Activated T-helper 1 cell treated with anti-CD3 and anti-CD28 coated beads, Interleukin-12 subunit alpha, Interleukin-12 subunit beta, Interleukin-2, Interleukin-4 antibody, amounts not matched to agents 30 ng/mL and 10 ng/mL and 1 ng/mL, durations not matched to agents 14 hours and 24 hours and 36 hours (primary cell): ENCODE data around the gene ATXN7L3B. TPM values are rescaled to one million over a fixed set of nuclear protein-coding genes. Genes with fewer than 3 reads are reported as not detected.

Experiments
- DNase-seq: peaks from one replicate; pipeline ENCODE4 v3.0.0; 2021; ENCODE audit warnings: low spot score
- H3K27ac Mint-ChIP-seq: one replicate; pipeline ENCODE4 v1.8.0; 2021; ENCODE audit warnings: mild to moderate bottlenecking, mixed read lengths
- H3K27me3 Mint-ChIP-seq: one replicate; pipeline ENCODE4 v1.8.0; 2022; ENCODE audit warnings: mild to moderate bottlenecking, moderate library complexity, mixed read lengths; ENCODE audit not compliant: insufficient read depth
- H3K36me3 Mint-ChIP-seq: one replicate; pipeline ENCODE4 v1.8.0; 2021; ENCODE audit warnings: low read depth, mixed read lengths
- H3K4me1 Mint-ChIP-seq: one replicate; pipeline ENCODE4 v1.8.0; 2021; ENCODE audit warnings: low read depth, mixed read lengths
- H3K4me3 Mint-ChIP-seq: one replicate; pipeline ENCODE4 v1.8.0; 2021; ENCODE audit warnings: mild to moderate bottlenecking, moderate library complexity, mixed read lengths
- H3K9me3 Mint-ChIP-seq: one replicate; pipeline ENCODE4 v1.8.0; 2021; ENCODE audit warnings: mixed read lengths
- intact Hi-C: fragments of 100-400 bp; cut with micrococcal nuclease; formaldehyde crosslinking; loops from one replicate; pipeline ENCODE4 v1.15.1; 2024
- total RNA-seq: library from RNA; stranded (reverse); gene quantifications from 2 replicates; pipeline ENCODE4 v1.2.3, GENCODE V29; 2022

Gene ATXN7L3B
- total RNA-seq, 1 donor from 2014 or later = 25.4 TPM

DNA sequence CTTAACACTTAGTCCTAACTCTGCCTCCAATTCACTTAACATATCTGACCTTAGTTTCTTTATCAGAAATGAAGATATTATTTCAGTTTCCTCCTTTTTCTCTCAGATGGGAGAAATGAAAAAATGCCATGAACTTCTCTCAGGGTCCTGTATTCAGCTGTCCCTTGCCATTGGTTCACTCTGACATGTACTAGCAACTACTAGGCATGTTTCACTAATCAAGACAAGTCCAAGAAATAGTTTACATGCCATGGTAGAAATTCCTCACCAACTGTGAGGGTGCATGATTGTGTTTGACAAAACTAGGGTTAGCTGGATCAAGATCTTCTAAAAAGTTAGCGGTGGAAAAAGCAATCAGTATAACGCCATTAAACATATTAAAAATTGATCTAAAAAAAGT, 7.0 kb upstream of the ATXN7L3B start:
- Mint-ChIP-seq H3K4me3 (no peak overlapping the region), H3K27me3 (peaks cover 9% of the 10 kb centered on the region), H3K36me3 (no peaks in the 10 kb centered on the region), H3K4me1 (peaks cover 4% of the 10 kb centered on the region), H3K27ac (no peak overlapping the region), H3K9me3 (no peaks in the 10 kb centered on the region)
- intact Hi-C loops = no loop called here
- DNase-seq = no peak

DNA sequence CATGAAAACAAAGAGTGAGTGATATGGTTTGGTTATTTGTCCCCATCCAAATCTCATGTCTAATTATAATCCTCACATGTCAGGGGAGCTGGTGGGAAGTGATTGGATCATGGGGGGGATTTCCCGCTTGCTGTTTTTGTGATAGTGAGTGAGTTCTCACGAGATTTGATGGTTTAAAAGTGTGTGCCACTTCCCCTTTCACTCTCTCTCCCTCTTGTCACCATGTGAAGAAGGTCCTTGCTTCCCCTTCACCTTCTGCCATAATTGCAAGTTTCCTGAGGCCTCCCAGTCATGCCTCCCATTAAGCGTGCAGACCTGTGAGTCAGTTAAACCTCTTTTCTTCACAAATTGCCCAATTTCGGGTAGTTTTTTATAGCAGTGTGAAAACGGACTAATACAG, 2.1 kb upstream of the ATXN7L3B start:
- intact Hi-C loops = loop anchor here (5.0 kb wide), 4 partner anchors 123 to 1497 kb away; partner anchors contain the start of gene PHLDA1
- no peaks in the 10 kb centered on the region for H3K9me3 Mint-ChIP-seq
- DNase-seq = no peak

DNA sequence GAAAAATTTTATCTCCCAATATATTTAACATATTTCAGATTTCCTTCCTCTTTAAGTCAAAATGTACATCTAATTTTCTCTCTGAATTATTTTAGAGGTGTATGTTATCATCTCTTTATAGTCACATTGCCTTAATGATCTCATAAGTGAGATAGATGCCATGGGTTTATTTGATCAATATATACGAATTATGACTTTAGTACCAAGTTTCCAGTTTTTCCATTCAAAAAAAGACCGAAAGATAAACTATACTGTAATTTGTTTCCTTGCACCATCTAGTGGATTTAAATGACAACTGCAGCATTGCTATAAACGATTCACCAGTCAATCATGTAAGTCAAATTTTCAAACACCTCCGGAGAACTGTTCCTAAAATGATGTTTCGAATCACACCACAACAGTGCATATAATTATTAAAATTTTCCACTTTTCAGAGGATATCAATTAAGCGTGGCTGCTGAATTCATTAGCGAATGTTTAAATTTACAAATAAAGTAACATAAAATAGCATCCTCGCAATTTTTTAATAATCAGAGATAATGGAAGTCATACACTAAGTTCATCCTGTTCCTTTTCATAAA, 419 bp upstream of the ATXN7L3B start:
- peaks cover 33% of the 10 kb centered on the region for H3K36me3 Mint-ChIP-seq
- intact Hi-C loops = loop anchor here (1.0 to 5.0 kb wide), 5 partner anchors 125 to 1495 kb away; partner anchors contain the start of gene PHLDA1
- no peak for DNase-seq
- H3K4me1 Mint-ChIP-seq = peaks cover 51% of the 10 kb centered on the region
- peak overlapping the region; percentile 92 for H3K4me3 Mint-ChIP-seq
- peak overlapping the region; percentile 97 for H3K27ac Mint-ChIP-seq
- peaks cover 2% of the 10 kb centered on the region for H3K27me3 Mint-ChIP-seq
- H3K9me3 Mint-ChIP-seq = no peaks in the 10 kb centered on the region

More for the DNA sequence above, 2.1 kb upstream of the ATXN7L3B start:
- Mint-ChIP-seq H3K27me3 (peaks cover 6% of the 10 kb centered on the region), H3K4me1 (peaks cover 34% of the 10 kb centered on the region), H3K4me3 (peak overlapping the region; percentile 15), H3K27ac (no peak overlapping the region), H3K36me3 (peaks cover 20% of the 10 kb centered on the region)

DNA sequence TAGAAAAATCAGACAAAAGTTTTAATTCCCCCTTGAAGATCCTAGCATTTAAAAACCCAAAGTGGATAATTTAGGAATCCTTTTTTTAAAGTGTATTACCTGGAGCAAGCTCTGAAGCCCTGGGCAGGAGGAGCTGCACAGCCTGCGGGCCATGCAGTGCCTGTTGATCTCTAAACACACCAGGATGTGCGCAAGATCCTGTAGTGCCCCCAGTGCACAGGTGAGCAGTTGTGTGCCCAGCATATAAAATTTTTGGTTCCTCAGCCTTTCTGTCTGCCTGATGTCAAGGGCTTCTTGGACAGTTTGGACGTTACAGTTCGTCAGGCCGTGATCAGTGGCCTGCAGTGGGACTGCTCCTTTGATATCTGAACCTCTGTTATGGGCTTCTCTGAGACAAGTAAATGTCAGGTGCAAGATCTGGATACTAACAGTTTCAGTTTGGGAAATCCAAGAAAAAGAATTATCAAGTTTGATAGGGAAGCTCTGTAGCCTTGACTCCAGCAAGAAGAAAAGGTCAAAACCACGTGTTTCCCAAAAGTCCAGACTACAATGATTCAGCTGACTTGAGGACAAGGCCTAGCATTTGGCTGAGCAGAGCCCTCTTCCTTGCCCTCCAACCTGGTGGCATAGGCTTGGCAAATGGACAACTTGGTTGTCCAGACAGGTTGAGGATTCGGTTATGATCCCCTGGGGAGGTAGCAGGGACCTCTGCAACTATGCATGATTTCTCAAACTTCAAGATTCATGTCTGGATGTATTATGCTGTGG, 1.0 kb downstream of the ATXN7L3B start:
- peaks cover 55% of the 10 kb centered on the region for H3K4me1 Mint-ChIP-seq
- peaks cover 2% of the 10 kb centered on the region for H3K27me3 Mint-ChIP-seq
- H3K9me3 Mint-ChIP-seq = no peaks in the 10 kb centered on the region
- H3K27ac Mint-ChIP-seq = peak overlapping the region; percentile 97
- intact Hi-C loops = loop anchor here (5.0 kb wide), 4 partner anchors 126 to 1494 kb away; partner anchors contain the start of gene PHLDA1
- H3K36me3 Mint-ChIP-seq = peaks cover 36% of the 10 kb centered on the region
- H3K4me3 Mint-ChIP-seq = peak overlapping the region; percentile 92
- DNase-seq = peak; percentile 21

DNA sequence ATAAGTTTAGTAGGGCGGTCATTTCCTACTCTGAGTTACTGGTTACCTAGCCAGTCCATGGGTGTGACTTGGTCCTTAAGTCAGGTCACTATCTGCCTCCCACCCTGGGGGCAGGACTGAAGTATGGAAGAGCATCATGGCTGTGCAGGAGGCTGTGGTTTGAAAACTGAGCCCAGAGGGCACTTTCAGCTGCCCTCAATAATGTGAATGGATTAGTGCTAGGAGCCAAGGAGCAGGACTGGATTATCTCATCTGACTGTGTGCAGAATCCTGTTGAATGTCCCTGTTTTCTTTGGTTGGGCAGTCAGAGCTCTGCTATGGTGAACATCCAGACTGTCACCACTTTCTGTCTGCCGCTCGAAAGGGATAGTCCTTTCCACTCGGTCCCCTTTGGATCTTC, 1.6 kb downstream of the ATXN7L3B start:
- Mint-ChIP-seq H3K9me3 (no peaks in the 10 kb centered on the region), H3K4me3 (peak overlapping the region; percentile 92), H3K27ac (no peak overlapping the region), H3K36me3 (peaks cover 36% of the 10 kb centered on the region), H3K4me1 (peaks cover 55% of the 10 kb centered on the region), H3K27me3 (peaks cover 1% of the 10 kb centered on the region)
- intact Hi-C loops = loop anchor here (5.0 kb wide), 4 partner anchors 127 to 1493 kb away; partner anchors contain the start of gene PHLDA1
- DNase-seq = no peak

DNA sequence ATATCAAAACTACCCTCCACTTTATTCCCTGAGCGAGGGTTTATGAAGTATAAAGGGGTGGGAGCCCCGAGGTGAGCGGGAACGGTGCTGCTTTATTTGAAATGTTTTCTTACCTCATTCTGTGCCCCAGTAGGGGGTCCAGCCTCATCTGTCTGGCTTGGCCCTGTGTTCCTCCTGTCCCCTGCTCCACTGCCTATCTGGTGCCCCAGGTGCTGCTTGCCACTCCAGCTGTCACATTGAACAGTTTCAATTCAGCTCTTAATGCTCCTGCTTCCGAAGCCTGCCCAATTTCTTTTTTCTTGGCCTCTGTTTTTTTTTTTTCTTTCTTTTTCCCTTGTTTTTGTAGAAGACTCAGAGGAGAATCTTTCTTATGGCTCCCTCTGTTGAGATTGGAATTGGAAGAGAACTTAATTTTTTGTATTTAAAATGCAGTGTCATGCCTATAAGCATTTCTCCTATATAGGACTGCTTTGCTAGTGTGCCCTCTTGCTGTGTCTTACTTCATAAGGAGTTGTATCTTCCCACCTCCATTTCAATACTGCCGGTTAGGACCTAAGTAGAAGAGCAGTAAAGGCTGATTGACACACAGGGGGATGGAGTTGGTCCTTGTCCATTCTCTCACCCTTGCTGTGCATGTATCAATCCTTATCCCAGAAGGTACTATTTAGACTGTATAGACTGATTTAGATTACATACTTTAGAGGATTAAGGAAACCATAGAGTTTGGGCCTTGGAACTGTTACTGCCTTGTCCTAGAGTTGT, 2.3 kb downstream of the ATXN7L3B start:
- intact Hi-C loops = loop anchor here (5.0 kb wide), 4 partner anchors 128 to 1492 kb away; partner anchors contain the start of gene PHLDA1
- Mint-ChIP-seq H3K27ac (peak overlapping the region; percentile 71), H3K36me3 (peaks cover 36% of the 10 kb centered on the region), H3K27me3 (no peaks in the 10 kb centered on the region), H3K9me3 (no peaks in the 10 kb centered on the region), H3K4me1 (peaks cover 55% of the 10 kb centered on the region), H3K4me3 (peak overlapping the region; percentile 92)
- no peak for DNase-seq

DNA sequence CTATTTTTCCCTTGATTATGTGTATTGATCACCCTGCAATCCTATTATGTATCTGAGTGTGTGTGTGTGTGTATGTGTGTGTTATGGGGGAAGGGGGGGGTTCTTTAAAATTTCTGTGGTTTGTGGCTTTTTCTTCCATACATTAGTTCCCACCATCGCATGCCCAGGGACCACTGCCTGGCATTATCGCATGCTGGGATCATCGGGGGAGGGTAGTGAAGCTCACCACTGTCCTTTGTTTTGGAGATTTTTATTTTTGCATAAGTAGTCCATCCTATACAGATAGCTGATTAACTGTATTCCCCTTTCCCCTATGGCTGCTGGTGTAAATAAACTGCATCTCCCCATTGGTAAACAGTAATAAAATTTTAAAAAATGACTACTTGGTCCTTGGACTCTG, 3.4 kb downstream of the ATXN7L3B start:
- Mint-ChIP-seq H3K4me3 (peak overlapping the region; percentile 7), H3K36me3 (peaks cover 36% of the 10 kb centered on the region), H3K9me3 (no peaks in the 10 kb centered on the region), H3K27ac (no peak overlapping the region), H3K27me3 (no peaks in the 10 kb centered on the region), H3K4me1 (peaks cover 50% of the 10 kb centered on the region)
- intact Hi-C loops = no loop called here
- no peak for DNase-seq

DNA sequence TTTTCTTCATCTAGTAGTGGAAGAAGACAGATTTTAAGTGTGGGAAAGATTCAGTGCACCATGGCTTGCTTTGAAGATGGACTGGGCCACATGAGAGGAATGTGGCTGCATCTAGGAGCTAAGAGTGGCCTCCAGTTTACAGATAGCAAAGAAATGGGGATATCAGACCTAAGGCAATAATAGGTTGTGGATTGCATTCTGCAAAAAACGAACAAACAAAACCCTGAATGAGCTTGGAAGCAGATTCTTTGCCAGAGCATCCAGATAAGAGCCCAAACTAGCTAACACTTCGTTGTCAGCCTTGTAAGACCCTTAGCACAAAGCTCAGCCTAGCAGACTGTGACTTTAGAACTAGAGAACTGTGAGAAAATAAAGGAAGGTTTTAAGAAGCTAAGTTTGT, 9.6 kb downstream of the ATXN7L3B start:
- Mint-ChIP-seq H3K4me1 (peaks cover 4% of the 10 kb centered on the region), H3K36me3 (peaks cover 3% of the 10 kb centered on the region), H3K9me3 (no peaks in the 10 kb centered on the region), H3K4me3 (no peak overlapping the region), H3K27ac (no peak overlapping the region), H3K27me3 (no peaks in the 10 kb centered on the region)
- no peak for DNase-seq
- intact Hi-C loops = no loop called here

DNA sequence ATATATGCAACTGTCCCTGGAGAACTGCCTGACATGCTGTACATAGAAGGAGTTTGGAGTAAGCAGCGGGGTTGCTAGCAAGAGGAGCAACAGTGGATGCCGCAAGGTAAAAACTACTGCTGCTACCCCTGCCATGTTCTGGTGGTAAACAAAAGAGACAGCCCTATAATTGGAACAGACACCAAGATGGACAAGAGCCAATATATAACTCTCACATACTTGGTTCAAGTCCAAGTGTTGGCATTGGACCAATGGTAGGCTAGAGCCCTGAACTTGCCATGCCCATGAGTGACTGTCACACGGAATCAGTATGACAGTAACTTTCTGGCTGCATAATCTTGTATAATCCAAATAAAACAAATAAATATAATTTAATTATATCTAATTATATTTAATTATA, 13.7 kb downstream of the ATXN7L3B start:
- no peak overlapping the region for H3K27ac Mint-ChIP-seq
- H3K4me3 Mint-ChIP-seq = no peak overlapping the region
- no peak for DNase-seq
- intact Hi-C loops = no loop called here
- H3K4me1 Mint-ChIP-seq = no peaks in the 10 kb centered on the region
- no peaks in the 10 kb centered on the region for H3K36me3 Mint-ChIP-seq
- no peaks in the 10 kb centered on the region for H3K9me3 Mint-ChIP-seq
- H3K27me3 Mint-ChIP-seq = peaks cover 4% of the 10 kb centered on the region

DNA sequence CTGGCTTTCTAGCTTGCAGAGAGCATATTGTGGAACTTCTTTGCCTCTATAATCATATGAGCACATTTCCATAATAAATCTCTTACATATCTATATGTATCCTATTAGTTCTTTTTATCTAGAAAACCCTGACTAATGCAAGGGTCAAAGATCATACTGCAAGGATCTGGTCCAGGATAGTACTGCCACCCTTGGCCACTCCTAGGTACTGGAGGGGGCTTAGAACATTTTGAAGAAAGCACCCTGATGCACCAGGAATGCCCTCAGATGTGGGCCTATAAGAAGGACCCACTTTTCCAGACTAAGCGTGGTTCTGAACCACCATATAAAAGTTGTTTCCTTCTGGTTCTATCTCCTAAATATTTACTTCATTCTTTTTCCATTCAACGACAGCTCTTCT, 14.6 kb downstream of the ATXN7L3B start:
- DNase-seq = no peak
- H3K27me3 Mint-ChIP-seq = peaks cover 4% of the 10 kb centered on the region
- intact Hi-C loops = no loop called here
- no peak overlapping the region for H3K27ac Mint-ChIP-seq
- no peaks in the 10 kb centered on the region for H3K9me3 Mint-ChIP-seq
- no peak overlapping the region for H3K4me3 Mint-ChIP-seq
- H3K4me1 Mint-ChIP-seq = no peaks in the 10 kb centered on the region
- H3K36me3 Mint-ChIP-seq = no peaks in the 10 kb centered on the region

DNA sequence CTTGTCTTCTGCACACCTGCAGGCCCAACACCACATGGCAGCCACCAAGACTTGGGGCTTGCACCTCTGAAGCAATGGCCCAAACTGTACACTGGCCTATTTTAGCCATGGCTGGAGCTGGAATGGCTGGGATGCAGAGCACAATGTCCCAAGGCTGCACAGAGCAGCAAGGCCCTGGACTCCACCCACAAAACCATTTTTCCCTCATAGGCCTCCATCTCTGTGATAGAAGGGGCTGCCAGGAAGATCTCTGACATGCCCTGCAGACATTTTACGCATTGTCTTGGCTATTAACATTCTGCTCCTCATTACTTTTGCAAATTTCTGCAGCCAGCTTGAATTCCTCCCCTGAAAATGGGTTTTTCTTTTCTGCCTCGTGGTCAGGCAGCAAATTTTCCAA, 22.1 kb downstream of the ATXN7L3B start:
- Mint-ChIP-seq H3K4me1 (no peaks in the 10 kb centered on the region), H3K27me3 (peaks cover 6% of the 10 kb centered on the region), H3K36me3 (no peaks in the 10 kb centered on the region), H3K9me3 (no peaks in the 10 kb centered on the region), H3K4me3 (no peak overlapping the region), H3K27ac (no peak overlapping the region)
- intact Hi-C loops = no loop called here
- DNase-seq = no peak

DNA sequence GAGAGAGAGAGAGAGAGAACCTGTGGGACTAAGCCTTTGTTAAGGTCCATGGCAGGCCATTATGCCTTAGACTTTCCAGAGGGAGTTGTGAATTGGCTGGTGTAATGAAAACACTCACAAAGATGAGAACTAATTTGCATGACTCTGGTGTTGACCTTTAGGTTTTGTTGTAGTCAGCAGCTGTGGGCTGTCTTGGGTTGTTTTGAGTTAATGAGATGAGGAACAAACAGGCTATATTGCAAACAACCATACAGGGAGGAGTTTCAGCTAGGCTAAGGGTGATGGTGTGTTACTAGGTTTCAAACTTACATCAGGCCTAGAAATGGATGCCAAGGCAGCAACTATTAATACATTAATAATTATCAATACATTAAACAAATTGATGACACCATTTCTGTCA, 26.3 kb downstream of the ATXN7L3B start:
- Mint-ChIP-seq H3K36me3 (no peaks in the 10 kb centered on the region), H3K9me3 (no peaks in the 10 kb centered on the region), H3K4me1 (no peaks in the 10 kb centered on the region), H3K4me3 (no peak overlapping the region), H3K27ac (no peak overlapping the region), H3K27me3 (peaks cover 5% of the 10 kb centered on the region)
- DNase-seq = no peak
- intact Hi-C loops = no loop called here

DNA sequence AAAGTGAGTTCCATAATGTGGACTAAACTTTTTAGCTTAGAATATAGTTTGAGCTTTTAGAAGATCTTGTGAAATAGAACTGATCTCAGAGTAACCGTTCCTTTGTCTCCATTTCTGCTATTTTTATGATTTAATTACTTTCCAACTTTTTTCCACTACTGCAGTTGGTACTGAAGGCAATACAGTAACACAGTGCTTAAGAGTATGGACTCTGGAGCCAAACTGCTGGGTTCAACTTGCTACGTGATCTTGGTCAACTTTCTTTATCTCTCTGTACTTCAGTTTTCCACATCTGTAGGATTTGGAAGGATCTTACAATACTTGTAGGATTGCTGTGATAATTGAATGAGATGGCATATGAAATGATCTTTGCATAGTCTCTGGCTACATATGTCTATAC, 40.9 kb downstream of the ATXN7L3B start:
- intact Hi-C loops = no loop called here
- no peak overlapping the region for H3K4me3 Mint-ChIP-seq

More for the DNA sequence above, 40.9 kb downstream of the ATXN7L3B start:
- no peaks in the 10 kb centered on the region for H3K9me3 Mint-ChIP-seq
- no peak for DNase-seq
- no peaks in the 10 kb centered on the region for H3K36me3 Mint-ChIP-seq
- no peak overlapping the region for H3K27ac Mint-ChIP-seq
- no peaks in the 10 kb centered on the region for H3K27me3 Mint-ChIP-seq
- H3K4me1 Mint-ChIP-seq = no peaks in the 10 kb centered on the region
